ENCODE results near the gene IRX2. TPM values are rescaled to one million over a fixed set of nuclear protein-coding genes. Genes with fewer than 3 reads are reported as not detected.

Gene IRX2
- total RNA-seq, 4 donors from 2014 or later: 24.3 to 41.1 (median 32.7) TPM

- H3K9me3 ChIP-seq: no peaks in the 10 kb centered on the region
- TF ChIP-seq EP300 (IDR thresholded peaks at IDR 0.05) (no peak), POLR2A (IDR thresholded peaks at IDR 0.05) (no peak), POLR2AphosphoS5 (IDR thresholded peaks at IDR 0.05) (no peak), CTCF (IDR thresholded peaks at IDR 0.05) (no peak)
- H3K27me3 ChIP-seq: no peaks in the 10 kb centered on the region
- DNase-seq (ENCODE audit: low spot score in 2 of 2): no peak
- H3K27ac ChIP-seq: no peak overlapping the region
- no peaks in the 10 kb centered on the region for H3K4me1 ChIP-seq
- no peak overlapping the region for H3K4me3 ChIP-seq
- H3K36me3 ChIP-seq: no peaks in the 10 kb centered on the region
- 76% methylated on average over 13 of the region's 13 CpGs for WGBS
These were observed 52.9 kb downstream of the IRX2 start for GRCh38 chr5:2698581-2698980.

GRCh38 chr5:2697446-2698200 is 53.9 kb downstream of the IRX2 start:
- H3K4me1 ChIP-seq: no peaks in the 10 kb centered on the region
- no peak overlapping the region for H3K27ac ChIP-seq
- H3K36me3 ChIP-seq: no peaks in the 10 kb centered on the region
- H3K4me3 ChIP-seq: no peak overlapping the region
- H3K27me3 ChIP-seq: no peaks in the 10 kb centered on the region
- no peak for DNase-seq (ENCODE audit: low spot score in 2 of 2)
- no peak for TF ChIP-seq CTCF (IDR thresholded peaks at IDR 0.05)
- TF ChIP-seq EP300 (IDR thresholded peaks at IDR 0.05): no peak
- TF ChIP-seq POLR2AphosphoS5 (IDR thresholded peaks at IDR 0.05): no peak
- TF ChIP-seq POLR2A (IDR thresholded peaks at IDR 0.05): no peak
- 85% methylated on average over 23 of the region's 23 CpGs for WGBS
- no peaks in the 10 kb centered on the region for H3K9me3 ChIP-seq

GRCh38 chr5:2697041-2697440 is 54.4 kb downstream of the IRX2 start:
- Histone ChIP-seq H3K9me3 (no peaks in the 10 kb centered on the region), H3K4me3 (no peak overlapping the region), H3K27ac (no peak overlapping the region), H3K36me3 (no peaks in the 10 kb centered on the region), H3K27me3 (no peaks in the 10 kb centered on the region), H3K4me1 (no peaks in the 10 kb centered on the region)
- TF ChIP-seq POLR2AphosphoS5 (IDR thresholded peaks at IDR 0.05) (no peak), POLR2A (IDR thresholded peaks at IDR 0.05) (no peak), EP300 (IDR thresholded peaks at IDR 0.05) (no peak), CTCF (IDR thresholded peaks at IDR 0.05) (no peak)
- WGBS: 91% methylated on average over 9 of the region's 9 CpGs
- DNase-seq (ENCODE audit: low spot score in 2 of 2): no peak

All from suprapubic skin (tissue), 4 donors.